GM12801 (cell line): ENCODE data around the gene LPXN.

Experiments used
- CTCF ChIP-seq: IDR thresholded peaks from one replicate; pipeline ENCODE4 v1.5.1; 2011; ENCODE audit warnings: control low read depth; ENCODE audit not compliant: insufficient read length; ENCODE audit errors: extremely low read depth

LPXN gene

GRCh38 chr11:58578635-58579191 is 3.1 kb upstream of the LPXN start, which contains the start of gene ZFP91:
Gene ZFP91 (plus strand): TSS chr11:58579063. CDS start chr11:58579282, 219 bp downstream.
- TF ChIP-seq CTCF, result no peak

GRCh38 chr11:58578136-58578634 is 2.5 kb upstream of the LPXN start:
- no peak for TF ChIP-seq CTCF

- TF ChIP-seq CTCF, result no peak
Measured at GRCh38 chr11:58577555-58578135, 2.0 kb upstream of the LPXN start.

- TF ChIP-seq CTCF, result no peak
Measured at GRCh38 chr11:58576887-58577471, 1.3 kb upstream of the LPXN start.

GRCh38 chr11:58574881-58575280 is 775 bp downstream of the LPXN start:
- TF ChIP-seq CTCF, result no peak

GRCh38 chr11:58573451-58574104 is 2.1 kb downstream of the LPXN start:
- TF ChIP-seq CTCF, result no peak

- TF ChIP-seq CTCF, result peak; percentile 30
Measured at GRCh38 chr11:58567889-58568512, 7.7 kb downstream of the LPXN start.
